HG03039 (cell line): Measurements from ENCODE around the gene TPM2.

Experiments used
- ATAC-seq: cut with Tn5 transposase; IDR thresholded peaks from one replicate; pipeline ENCODE4 v1.9.1; 2021; ENCODE audit warnings: mild to moderate bottlenecking, moderate library complexity; ENCODE audit not compliant: unreplicated experiment

The TPM2 gene

DNA sequence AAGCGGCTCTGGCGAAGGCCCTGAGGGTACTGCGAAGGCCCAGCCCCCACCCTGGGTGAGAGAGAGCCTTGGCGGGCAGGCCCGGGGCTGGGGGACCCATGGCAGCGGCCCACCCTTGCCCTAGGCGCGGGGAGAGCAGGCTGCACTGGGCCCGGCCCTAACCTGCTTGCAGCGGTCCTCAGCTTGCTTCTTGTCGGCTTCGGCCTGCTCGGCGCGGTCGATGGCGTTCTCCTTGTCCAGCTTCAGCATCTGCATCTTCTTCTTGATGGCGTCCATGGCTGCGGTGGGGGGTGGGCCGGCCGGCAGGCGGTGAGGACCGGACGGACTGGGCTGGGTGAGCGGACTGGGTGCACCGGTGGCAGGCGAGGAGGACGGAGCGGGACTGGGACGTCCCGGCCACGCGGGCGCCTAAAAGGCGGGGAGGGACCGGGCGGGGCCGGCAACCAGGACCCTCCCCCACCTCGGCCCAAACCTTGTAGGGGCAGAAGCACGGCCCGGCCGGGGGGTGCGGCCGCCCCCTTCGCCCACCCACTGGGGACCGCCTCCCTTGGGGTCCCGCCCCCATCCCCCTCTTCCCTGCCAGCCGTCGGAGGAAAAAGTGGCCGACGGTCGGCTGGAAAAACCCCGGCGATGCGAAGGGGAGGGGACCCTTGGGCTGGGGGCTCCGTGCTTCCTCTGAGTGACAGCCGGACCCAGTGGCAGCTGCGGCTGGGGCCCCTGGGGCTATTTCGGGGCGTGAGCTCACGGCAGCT is at the start of gene TPM2:
Gene TPM2 (minus strand): TSS at position 384 of the 752 bp plus-strand sequence. CDS start 108 bp downstream, at position 276.
- ATAC-seq, result no peak

DNA sequence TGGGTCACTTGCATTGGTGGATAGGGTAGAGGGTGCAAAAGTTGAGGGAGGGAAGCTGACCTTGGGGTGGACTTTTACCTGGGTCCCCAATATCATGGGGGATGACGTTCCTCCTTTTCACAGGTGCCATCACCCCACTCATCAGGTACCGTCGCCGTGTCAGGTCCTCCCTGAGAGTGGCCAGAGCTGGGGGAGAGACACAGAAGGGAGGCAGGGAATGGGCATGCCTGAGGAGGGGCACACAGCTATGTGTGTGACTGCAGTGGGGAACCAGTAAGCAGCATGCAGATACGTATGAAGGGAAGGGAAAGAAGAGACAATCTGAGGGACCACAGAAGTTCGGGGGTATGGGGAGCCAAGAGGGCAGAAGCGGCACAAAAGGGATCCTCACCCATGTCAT is 49.2 kb upstream of the TPM2 start:
- ATAC-seq, result no peak

DNA sequence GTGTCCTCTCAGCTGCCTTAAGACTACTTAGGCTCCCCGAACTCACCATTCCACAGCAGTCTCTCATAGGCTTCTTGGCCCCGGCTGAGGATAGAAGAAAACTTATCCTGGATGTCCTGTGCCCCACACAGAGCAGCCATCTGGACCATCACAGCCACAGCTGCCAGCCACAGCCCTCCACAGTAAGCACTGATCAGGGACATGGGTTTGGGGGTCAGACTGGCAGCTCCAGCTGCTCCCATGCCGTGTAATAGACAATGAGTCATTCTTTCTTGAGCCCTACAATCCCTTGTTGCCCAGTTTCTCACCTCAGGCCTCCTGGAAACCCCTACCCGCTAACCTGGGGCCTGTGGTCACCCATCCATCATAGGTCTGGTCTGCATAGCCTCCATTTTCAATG is 48.5 kb upstream of the TPM2 start:
- no peak for ATAC-seq

DNA sequence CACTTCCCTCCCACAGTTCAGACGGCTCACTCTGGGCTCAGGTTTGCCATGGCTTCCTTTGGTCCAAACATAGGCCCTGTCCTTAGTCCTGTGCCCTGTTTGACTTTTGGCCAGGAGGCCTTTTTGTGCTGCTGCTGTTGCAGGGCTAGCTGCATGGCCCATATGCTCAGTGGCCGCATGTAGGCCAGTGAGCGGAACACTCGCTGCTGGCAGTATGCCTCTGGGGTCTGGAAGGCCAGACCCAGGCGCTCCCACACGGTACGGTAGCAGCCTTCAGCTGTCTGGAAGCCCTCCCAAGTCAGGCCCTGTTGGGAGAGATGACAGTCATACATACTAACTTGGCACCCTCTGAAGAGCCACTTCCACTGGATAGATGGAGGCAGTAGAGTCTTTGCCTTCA is 47.4 kb upstream of the TPM2 start:
- ATAC-seq, result no peak

DNA sequence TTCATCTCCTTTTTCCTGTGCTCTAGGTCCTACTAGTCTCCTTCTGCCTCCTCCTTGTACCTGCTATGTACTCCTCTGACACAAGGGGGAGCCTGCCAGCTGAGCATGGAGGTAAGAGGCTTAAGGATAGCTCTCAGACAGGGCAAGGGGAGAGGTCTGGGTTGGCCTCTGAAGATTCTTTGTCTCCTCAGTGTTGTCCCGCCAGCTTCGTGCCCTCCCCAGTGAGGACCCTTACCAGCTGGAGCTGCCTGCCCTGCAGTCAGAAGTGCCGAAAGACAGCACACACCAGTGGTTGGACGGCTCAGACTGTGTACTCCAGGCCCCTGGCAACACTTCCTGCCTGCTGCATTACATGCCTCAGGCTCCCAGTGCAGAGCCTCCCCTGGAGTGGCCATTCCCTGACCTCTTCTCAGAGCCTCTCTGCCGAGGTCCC is 46.5 kb upstream of the TPM2 start:
- ATAC-seq, result no peak

DNA sequence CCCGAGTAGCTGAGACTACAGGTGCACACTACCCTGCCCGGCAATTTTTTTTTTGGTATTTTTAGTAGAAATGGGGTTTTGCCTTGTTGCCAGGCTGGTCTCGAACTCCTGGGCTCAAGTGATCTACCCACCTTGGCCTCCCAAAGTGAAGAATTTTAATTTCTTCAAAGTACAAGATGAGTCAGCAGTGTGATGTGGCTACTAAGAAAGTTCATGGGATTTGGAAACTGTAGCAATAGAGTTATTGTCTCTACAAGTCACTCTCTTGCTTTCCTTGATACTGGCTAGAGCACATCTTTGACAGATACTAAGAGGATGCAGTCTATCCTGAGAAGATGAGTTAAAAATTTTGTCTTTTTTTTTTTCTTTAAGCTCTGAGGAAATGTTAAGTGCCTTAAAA is 44.4 kb upstream of the TPM2 start:
- no peak for ATAC-seq

DNA sequence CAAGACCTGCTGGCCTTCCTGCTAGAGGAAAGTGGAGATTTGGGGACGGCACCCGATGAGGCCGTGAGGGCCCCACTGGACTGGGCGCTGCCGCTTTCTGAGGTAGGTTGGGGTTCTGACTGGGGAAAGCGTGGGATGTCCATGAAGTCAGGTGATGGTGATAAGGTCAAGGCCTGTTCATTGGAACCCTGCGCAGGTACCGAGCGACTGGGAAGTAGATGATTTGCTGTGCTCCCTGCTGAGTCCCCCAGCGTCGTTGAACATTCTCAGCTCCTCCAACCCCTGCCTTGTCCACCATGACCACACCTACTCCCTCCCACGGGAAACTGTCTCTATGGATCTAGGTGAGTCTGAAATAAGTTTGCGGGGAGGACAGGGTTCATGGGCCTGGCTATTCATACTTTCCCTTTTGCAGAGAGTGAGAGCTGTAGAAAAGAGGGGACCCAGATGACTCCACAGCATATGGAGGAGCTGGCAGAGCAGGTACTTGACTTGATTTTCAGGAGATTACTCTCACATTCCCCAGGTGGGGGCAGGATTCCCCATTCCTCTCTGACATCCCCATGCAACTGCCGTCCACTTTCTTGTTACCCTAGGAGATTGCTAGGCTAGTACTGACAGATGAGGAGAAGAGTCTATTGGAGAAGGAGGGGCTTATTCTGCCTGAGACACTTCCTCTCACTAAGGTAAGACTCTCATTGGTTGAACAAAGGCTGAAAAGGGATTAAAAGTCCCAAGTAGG is 43.2 kb upstream of the TPM2 start:
- ATAC-seq, result no peak

DNA sequence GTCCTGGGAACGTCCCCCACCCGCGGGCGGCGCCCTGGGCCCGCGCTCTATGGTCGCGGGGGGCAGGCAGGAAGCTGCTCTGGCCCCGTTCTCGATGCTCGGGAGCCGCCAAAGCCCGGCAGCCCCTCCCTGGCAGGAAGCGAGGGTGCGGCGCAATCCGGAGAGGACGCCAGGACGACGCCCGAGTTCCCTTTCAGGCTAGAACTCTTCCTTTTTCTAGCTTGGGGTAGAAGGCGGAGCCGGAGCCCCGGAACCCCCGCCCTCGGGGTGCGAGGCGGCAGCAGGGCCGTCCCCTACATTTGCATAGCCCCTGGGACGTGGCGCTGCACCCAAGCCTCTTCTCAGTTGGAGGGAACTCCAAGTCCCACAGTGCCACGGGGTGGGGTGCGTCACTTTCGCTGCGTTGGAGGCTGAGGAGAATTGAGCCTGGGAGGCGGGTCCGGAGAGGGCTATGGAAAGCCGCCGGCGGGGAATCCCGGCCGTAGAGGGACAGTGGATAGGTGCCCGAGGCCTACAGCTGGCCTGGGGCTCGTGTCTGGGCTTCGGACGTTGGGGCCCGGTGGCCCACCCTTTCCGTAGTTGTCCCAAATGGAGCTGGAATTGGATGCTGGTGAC is 42.6 kb upstream of the TPM2 start, which contains the start of the genes CREB3 and TLN1:
Gene CREB3 (plus strand): TSS at position 482 of the 615 bp plus-strand sequence. CDS start 107 bp downstream, at position 589.
Gene TLN1 (minus strand): TSS at position 11 of the 615 bp plus-strand sequence. CDS start 6,501 bp downstream, outside the sequence.
- ATAC-seq, result peak; percentile 74

DNA sequence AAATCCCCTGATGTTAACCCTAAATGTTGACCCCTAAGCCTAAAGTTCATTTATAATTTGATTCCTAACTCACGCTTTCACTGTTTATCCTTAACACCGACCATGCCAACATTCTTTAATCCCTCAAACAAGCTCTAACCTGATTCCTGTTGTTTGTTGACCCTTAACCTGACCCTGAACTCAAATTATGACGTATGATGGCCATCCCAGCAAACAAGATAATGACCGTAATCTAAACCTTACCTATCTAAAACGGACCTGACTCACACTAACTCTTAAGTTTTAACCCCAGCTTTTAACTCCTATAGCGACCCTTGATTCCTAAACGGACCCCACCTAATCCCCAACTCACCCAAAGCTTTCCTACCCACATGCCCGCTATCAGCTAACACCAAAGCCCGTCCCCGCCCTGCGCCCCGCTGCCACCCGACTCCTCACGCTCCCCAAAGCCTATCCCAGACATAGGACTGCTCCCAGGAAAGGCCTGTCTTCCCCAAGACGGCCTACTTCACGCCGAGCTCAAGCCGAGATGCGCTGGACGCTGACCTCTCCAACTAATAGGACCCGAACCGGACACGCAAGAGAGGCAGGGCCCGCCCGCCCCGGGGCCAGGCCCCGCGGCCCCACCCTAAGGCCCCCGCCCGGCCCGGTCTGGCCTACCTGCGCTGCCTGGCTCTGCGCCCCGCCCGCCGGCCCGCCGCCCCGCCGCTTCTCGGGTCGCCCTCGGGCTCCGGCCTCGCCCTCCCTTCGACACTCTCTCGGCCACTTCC is 41.9 kb upstream of the TPM2 start:
- ATAC-seq, result no peak

DNA sequence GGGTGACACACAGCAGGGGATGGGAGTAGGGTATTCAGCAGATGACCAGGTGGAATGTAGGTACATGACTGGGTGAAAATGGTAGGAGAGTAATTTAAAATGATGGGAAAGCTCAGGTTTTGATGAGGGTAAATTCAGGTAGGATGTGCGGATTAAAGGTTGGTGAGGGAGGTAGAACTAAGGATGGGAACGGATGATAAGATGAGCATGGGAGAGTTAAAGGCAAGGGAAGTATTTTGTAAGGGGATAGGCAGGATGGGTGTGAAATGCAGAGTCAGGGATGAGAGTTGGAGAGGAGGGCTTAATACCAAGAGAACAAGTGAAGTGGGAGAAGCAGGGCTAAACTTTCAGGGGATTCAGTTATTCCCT is 40.7 kb upstream of the TPM2 start:
- ATAC-seq, result no peak

DNA sequence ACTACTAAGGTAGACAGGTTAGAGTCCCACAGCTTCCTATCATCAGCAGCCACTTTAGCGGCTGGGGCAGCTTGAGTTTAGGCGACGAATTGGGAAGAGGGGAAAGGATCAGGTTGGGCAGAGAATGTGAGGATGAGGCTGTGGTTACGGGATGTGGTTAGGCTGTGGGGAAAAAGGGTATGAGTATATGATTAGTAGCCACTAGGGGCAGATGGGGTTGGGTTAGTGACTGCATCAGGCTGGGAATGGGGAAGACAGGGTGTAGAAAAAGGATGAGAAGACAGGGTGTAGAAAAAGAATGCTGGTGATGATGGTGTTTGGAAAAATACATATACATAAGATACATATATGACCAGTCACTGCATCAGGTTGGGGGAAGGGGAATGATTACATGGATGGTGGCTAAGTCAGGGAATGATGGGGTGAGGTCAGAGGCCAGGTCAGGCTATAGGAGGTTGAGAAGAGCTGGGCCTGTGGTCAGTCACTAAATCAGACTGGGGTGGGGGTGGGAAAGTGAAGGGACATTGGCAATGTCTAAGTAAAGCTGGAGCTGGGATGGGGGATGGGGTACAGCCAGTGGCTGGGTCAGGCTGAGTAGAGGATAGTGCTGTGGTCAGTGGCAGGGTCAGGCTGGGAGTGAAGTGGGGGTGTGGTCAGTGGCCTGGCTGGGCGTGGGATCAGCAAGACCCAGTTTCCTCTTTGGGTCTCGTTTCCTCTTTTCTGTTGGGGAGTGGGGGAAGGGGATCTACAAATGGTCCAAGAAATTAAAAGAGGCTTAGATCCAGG is 40.2 kb upstream of the TPM2 start:
- ATAC-seq, result no peak

DNA sequence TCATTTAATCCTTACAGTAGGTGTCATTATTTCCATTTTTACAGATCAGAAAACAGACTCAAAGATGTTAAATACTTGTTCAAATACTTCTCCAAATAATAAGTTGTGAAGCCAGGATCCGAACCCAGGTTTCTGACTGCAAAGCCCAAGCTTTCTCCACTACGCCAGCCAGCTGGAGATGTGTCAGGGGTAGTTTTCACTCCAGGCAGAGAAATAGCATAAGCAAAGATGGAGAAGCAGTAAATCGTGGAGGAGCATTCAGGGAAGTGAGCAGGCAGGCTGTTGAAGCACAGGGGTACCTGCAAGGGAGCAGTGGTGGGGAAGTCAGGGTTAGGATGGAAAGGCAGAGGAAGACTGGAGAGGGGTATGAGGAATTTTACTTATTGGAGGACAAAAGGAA is 39.4 kb upstream of the TPM2 start:
- ATAC-seq, result no peak

DNA sequence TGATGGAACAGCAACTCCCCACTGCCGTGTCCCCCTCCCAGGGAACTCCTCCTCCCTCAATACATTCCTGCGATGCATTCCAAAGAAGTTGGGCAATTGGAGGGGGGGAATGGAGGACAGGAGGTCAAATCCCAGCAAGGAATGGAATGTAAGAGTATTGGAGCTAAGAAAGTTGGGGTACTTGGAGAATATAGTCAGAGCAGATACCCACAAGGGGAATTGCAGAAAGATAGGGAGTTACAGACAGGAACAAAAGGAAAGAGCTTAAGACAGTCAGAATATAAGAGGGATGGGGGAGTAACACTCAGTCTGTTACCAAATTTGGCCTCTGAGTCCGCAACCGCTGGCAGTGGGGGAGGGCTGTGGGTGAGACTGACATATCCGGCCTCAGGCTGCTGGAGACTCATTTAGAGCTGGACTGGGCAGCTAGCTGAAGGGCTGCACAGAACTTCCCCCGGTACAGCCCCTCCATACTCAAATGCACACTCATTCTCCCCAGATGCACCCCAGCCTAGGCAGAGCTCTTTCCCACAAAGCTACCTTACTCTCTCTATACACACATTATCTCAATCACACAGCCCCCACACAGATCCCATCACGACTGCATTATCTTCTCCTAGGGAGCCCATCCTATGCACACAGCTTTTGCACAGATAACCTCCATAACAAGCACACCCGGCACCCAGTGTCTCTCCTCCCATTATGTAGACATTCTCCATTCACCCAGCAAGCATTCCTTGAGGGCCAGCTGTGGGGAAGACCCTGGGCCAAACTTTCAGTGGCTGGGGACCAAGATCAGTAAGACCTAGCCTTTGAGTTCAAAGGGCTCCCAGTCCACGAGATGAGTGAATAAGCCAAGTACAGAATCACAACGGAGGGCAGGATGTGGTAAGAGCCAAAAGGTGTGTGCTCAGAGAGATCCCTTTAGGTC is 38.6 kb upstream of the TPM2 start:
- ATAC-seq, result no peak

DNA sequence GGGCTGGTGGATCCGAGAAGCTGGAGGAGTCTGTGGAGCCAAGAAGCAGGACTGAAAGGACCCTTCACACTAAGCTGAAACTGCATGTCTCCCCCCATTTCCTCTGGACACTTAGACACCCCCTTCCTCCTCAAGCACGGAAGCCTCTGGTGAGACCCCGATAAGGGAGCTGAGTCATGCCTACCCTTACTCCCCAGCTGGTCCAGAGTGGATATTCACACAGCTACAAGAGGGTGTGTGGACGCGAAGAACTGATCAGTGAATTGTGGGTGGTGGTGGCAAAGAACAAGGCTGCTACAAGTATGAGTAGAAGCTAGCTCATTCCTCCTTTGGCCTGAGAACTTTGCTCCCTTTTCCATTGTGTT is 37.9 kb upstream of the TPM2 start:
- no peak for ATAC-seq

DNA sequence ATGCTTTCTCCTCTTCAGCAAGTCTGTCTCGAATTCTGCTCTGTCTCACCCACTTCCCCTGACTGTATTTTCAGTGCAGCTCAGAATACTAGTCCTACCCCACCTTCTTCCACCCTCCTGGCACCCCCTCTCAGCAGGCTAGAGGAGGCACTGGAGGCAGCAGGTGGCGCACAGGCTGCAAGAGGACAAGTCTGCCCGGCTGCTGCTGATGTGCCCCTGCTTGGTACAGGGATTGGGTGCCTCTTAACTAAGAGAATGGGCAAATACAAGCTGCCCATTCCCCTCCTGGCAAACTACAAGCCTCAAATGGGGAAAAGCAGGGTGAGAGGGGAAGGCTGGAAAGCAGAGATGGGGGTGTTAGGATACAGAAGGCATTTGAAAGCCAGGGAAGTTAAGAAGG is 37.2 kb upstream of the TPM2 start:
- ATAC-seq, result no peak

DNA sequence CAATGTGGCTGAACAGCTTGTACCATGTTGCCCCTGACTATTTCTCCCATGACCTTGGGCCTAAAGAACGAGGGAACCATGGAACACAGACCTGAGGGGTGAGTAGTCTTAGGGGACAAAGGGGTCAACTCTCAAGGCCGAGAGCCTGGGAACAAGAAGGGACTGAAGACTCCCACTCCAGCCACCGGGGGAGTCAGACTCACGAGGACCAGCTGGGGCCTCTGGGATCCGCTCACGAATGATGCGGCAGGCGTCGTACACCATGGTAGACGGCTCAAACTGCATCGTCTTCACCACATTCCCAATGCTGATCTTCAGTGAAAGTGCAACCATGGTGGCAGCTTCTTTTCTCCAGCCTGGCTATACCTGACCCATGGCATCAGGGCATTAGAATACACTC is 35.6 kb upstream of the TPM2 start:
- no peak for ATAC-seq

DNA sequence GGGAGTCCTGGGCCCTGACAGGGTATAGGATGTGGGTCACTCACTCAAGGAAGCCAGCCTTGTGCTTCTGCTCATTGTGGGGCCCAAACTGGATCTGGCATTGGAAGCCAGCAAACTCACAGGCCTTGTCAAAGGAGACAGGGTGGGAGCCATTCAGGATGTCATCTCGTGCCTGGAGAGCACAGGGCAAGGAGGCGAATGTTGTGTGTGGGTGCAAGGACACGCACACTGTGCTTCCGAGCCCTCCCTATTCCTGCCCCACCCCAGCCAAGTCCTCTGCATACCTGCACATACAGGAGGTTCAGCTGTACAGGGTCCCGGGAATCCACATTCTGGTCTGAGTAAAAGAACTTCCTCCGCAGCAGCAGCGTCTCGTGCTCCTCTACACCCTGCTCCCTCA is 34.2 kb upstream of the TPM2 start:
- ATAC-seq, result no peak

DNA sequence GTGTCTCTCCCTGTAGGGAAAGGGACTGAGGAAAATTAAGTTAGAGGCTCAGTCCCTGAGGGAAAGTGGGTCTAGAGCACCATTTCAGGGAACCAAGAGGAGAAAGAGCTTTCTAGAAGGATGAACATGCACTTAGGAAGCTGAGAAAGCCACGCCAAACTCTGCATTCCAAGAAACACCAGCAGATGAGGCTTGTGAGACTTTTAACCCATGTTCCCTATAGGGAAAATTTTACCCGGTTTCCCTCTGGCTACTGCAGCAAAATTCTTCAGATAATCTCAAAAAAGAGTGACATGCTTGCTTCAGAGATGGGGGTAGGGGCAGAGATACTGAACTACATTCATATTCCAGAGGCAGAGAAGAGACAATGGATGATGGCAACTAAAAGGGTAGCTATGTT is 33.7 kb upstream of the TPM2 start:
- ATAC-seq, result no peak

DNA sequence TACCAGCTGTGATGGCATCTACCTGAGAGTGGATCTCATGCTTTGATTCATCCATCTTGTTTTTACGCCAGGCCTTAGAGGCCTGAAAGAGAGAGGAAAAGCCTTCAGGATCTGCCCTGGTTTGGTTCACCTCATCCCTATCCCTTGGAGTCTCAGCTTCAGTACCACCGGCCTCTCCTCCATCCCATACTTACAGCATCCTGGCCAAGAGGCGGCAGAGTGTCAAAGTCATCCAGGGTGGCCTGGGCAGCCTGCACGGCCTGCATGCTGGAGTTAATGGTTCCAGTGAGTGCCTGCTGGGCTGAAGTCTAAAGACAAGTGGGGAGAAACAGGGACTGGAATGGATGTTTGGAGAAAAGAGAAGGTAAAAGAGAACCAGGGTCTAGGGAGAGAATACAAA is 29.8 kb upstream of the TPM2 start:
- no peak for ATAC-seq
